ENCODE data around the gene ASTN2.

Gene ASTN2

GRCh38 chr9:116774421-116775180 lies 640.3 kb downstream of the ASTN2 start:
- DNase-seq, result no peak

DNA sequence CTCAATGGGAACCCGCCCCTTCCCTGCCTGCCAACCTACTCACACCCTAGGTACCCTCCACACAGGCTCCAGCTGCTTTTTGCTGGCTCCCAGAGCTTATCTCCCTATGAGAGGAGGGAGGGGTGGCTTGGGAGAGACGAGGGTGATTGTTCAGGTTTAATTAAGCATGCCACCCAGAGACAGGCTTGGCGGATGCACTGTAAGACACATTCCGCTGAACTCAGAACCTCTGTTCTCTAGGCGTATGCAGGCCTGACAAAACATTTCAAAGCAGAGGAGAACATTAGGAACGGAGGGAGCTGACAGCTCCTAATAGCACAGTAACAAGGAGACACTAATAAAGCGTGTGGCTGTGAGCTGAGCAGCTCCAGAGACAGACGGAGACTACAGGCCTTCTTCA lies 647.6 kb downstream of the ASTN2 start:
- no peak for DNase-seq

- no peak for DNase-seq
Observed at GRCh38 chr9:116765011-116765410, 649.8 kb downstream of the ASTN2 start.

- DNase-seq, result no peak
Observed at GRCh38 chr9:116763770-116764169, 651.1 kb downstream of the ASTN2 start.

DNA sequence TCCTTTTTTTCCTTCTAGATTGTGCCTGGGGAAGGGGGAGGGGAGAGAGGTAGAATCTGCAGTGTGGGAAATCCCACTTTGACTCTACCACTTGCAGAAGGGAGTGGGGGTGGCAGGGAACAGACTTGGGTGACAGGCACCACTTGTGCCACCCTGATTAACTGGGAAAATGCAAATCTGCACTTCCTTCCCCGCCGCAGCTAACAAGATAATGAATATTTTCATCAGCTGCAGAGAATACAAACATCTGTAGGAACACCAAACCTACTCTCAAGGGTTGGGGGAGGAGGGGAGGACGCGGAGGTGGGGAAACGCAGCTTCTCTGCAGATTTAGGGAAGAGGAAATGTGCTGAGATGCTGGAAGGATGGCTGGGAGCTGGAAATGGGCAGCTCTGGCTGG lies 654.2 kb downstream of the ASTN2 start:
- no peak for DNase-seq

GRCh38 chr9:116757030-116757429 lies 657.8 kb downstream of the ASTN2 start:
- DNase-seq, result no peak

- DNase-seq, result no peak
Observed at GRCh38 chr9:116753389-116753788, 661.5 kb downstream of the ASTN2 start.

- DNase-seq, result no peak
Observed at GRCh38 chr9:116750510-116750909, 664.3 kb downstream of the ASTN2 start.

DNA sequence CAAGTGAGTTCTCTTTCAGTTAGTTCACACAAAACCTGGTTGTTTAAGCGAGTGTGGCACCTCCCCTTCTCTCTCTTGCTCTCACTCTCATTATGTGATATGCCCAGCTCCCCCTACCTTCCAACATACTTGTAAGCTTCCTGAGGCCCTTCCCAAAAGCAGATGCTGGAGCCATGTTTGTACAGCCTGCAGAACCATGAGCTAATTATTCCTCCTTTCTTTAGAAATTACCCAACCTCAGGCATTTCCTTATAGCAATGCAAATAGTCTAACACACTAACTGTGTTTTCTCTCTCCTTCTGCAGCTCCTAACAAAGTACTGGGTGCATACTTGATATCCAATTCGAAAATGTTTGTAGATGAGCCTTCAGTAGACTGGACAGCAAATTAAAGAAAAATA lies 665.1 kb downstream of the ASTN2 start:
- DNase-seq, result no peak

DNA sequence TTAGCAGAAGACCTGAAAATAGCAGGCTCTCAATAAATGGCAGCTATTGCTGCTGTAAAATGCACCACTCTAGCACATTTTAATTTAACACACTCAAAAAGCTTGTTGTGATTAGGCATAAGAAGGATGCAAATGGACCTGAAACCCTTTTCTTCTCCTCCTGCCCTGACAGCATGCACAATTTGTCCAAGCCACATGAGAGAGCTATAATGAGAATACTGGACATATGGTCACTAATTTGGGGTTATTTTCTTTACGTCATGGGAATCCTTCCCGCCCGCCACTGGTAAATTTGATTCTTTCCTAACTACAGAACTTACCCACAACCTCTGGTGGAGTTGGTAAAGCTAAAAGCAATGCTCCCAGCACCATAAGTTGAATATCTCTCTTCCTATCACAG lies 665.7 kb downstream of the ASTN2 start:
- no peak for DNase-seq

- no peak for DNase-seq
Observed at GRCh38 chr9:116741742-116742141, 673.1 kb downstream of the ASTN2 start.

GRCh38 chr9:116741086-116741740 lies 673.6 kb downstream of the ASTN2 start:
- DNase-seq, result no peak

DNA sequence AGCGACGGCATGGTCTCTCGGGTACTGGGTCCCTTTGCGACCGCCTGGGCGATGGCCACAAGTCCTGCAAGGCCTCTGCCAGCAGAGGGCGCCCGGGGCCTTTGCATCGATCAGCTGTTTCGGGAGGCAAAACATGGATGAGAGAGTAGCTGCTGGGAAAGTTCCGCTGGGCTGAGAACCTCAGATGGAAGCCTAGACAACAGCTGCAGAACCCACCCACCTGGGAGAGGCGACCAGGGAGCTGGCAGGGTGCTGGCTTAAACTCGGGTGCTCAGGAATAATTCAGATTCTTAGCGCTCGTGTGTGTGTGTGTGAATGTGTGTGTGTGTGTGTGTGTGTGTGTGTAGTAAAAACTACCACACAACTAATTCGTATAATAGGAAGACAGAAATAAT lies 677.7 kb downstream of the ASTN2 start:
- peak in 1 of 2 experiments; percentile 43 for DNase-seq

GRCh38 chr9:116736399-116737151 lies 678.3 kb downstream of the ASTN2 start:
- no peak for DNase-seq

DNA sequence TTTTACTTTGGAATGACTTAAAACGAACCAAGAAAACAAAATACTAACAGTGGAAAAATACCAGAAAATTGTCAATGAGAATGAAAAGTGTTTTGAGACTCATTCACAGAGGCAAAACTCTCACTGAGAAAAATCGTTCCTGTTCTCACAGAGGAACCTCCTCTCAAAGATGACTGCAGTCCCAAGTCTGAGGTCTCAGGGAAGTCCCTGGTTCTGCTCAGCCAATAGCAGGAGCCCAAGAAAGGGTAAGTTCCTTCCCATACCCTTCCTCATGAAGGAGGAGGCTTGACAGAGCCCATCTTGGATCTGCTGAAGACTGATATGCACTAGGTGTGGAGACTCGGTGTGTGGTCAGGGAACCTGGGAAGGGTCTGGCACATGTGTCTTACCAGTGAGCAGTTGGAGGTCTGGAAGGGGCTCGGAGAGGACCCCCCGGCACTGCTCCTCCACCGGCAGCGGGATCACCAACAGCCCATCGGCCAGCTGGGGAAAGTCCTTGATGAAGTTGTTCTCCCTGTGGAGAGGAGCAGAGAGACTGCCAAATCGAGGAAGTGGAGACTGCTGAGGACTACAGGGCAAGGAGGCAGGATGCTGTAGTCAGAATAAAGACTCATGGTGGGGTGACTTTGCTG lies 681.7 kb downstream of the ASTN2 start:
- no peak for DNase-seq

GRCh38 chr9:116726602-116727001 lies 688.3 kb downstream of the ASTN2 start:
- no peak for DNase-seq

- no peak for DNase-seq
Observed at GRCh38 chr9:116724123-116724522, 690.7 kb downstream of the ASTN2 start.

GRCh38 chr9:116721944-116722343 lies 692.9 kb downstream of the ASTN2 start:
- DNase-seq, result no peak

DNA sequence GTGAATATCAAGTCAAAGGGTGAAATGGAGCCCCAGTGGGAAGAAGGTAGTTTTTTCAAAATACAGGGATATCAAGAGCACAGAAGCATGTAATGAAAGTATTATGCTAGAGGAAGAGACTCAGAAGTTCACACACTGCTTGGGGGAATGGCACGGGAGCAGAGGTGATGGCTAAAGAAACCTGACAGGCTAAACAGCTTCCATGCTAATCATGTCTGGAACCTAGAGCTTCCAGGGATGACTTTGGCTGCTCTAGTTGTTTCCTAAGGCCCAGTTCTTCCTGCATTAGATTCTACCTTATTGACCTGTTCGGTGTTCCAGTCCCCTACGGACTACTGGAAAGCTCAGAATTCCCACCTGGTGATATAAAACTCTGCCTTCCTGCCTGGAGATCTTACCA lies 693.4 kb downstream of the ASTN2 start:
- DNase-seq, result no peak

DNA sequence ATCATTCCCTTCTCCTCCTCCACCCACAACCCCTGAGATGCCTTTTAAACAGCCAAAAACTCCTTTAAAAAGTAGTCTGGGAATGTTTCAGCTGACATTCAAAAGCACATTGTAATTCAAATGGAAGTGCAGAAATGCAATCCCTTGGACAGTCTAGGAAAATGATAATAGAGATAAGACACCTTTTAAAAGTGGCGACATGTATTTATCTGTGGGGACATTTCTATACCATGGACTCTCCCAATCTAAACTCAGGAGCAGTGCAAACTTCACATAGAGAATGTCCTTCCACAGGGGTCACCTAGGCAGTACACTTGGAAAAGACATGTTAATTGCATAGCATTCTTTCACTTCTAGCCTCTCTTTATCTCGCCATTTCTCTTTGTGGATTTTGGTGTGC lies 694.7 kb downstream of the ASTN2 start:
- no peak for DNase-seq

DNA sequence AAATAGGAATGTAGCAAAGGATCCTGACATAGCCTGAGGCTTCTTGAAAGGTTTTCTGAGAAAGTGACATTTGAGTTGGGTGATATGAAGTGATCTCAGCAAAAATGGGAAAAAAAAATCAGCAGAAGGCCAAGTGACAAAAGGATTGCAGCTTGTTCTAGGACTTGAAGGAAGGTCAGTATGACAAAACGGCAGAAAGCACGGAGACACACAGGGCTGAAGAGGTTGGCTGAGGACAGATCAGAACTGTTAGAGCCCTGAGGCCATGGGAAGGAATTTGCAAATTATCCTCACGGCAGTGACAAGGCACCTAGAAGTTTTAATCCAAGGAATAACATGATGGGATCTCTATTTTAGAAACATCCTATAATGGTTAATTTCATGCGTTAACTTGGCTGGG lies 696.7 kb downstream of the ASTN2 start:
- DNase-seq, result no peak

- no peak for DNase-seq
Observed at GRCh38 chr9:116717150-116717549, 697.7 kb downstream of the ASTN2 start.

GRCh38 chr9:116716438-116716837 lies 698.4 kb downstream of the ASTN2 start:
- DNase-seq, result no peak

DNA sequence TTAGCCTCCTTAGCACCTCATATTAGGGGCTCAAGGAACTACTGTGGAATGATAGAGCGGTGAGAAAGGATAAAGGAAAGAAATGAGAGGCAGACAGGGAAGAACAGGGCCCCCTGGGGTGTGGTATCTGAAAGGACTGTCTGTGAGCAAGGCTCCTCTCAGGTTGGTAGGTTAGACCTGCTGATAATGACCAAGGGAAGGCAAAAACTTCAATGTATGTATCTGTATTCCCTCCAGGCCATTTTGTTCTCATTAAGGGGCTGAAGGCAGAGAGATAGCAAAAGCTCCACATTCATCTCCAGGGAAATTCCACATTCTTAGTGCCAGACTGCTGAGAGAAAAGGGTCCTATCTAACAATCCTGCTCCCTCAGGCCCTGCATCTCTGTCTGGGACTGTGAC lies 699.1 kb downstream of the ASTN2 start:
- no peak for DNase-seq

Data from stimulated activated CD4-positive, alpha-beta T cell treated with anti-CD3 and anti-CD28 coated beads, Interleukin-4, amount 100 ng/mL, for 4 hours (primary cell).